HCT116 (cell line): ENCODE data around the gene PVALEF. TPM values are rescaled to one million over a fixed set of nuclear protein-coding genes. Genes with fewer than 3 reads are reported as not detected.

Source experiments
- ATAC-seq: fragments of 200-7000 bp; cut with Tn5 transposase; 2 replicates; pipeline ENCODE4 v1.9.1; 2020; ENCODE audit warnings: mild to moderate bottlenecking, moderate library complexity
- BruUV-seq: library from RNA; stranded (reverse); fragments of 400-500 nt; replicated peaks from 2 replicates; lab custom pipeline; 2021; lab: Mats Ljungman, UMichigan
- CTCF ChIA-PET: fragments of 300-600 bp; sonication (Branson Sonifier 250); formaldehyde crosslinking; loops from one replicate; lab custom pipeline; 2021; ENCODE audit warnings: antibody characterized with exemption; lab: Charles Lee
- POLR2A ChIA-PET: fragments of 300-600, 350-600 bp; sonication (Branson Sonifier 250); formaldehyde crosslinking; loops from one replicate; lab custom pipeline; 2021; ENCODE audit warnings: antibody characterized with exemption; lab: Charles Lee
- RAD21 ChIA-PET, 2 experiments: fragments of 300-600 bp; sonication (Branson Sonifier 250); formaldehyde crosslinking; loops; one replicate each; lab custom pipeline; 2023; ENCODE audit warnings: low total read pairs in 2 of 2; ENCODE audit not compliant: uncharacterized antibody in 2 of 2, unreplicated experiment in 2 of 2, low non-redundant PET in 1 of 2; lab: Charles Lee
- DNase-seq: peaks from one replicate; pipeline ENCODE4 v3.0.0-alpha.2; 2010; ENCODE audit warnings: low read depth, low spot score
- H2AFZ ChIP-seq: fragments of 200-600 bp; shearing (Covaris generic), sonication (generic); 2 replicates; pipeline ENCODE4 v1.6.1; 2017; ENCODE audit warnings: low read depth, mixed run types, mixed read lengths, antibody characterized with exemption, low read length; ENCODE audit not compliant: poor library complexity, severe bottlenecking
- H3K27ac ChIP-seq: 2 replicates; pipeline ENCODE4 v1.5.1; 2012; ENCODE audit warnings: low read depth, low read length
- H3K27me3 ChIP-seq: fragments of 200-600 bp; sonication (generic); 2 replicates; pipeline ENCODE4 v1.6.1; 2016; ENCODE audit warnings: mixed run types, low read length, mixed read lengths; ENCODE audit not compliant: insufficient read depth
- H3K36me3 ChIP-seq, 2 experiments: fragments of 200-500 bp in 1 of 2; fragments of 200-600 bp in 1 of 2; sonication (Bioruptor generic) in 1 of 2; sonication (generic) in 1 of 2; 2 replicates each; pipeline versions ENCODE4 v1.5.1 to v1.6.1; 2014 to 2016; ENCODE audit warnings: low read length in 2 of 2, inconsistent platforms in 1 of 2, mixed read lengths in 1 of 2, mixed run types in 1 of 2; ENCODE audit not compliant: insufficient read depth in 2 of 2, control insufficient read depth in 1 of 2
- H3K4me1 ChIP-seq, 2 experiments: fragments of 200-600 bp in 1 of 2; sonication (generic) in 1 of 2; 2 replicates each; pipeline versions ENCODE4 v1.5.1 to v1.6.1; 2012 to 2017; ENCODE audit warnings: low read length in 2 of 2, inconsistent platforms in 1 of 2, mild to moderate bottlenecking in 1 of 2, mixed read lengths in 1 of 2, mixed run types in 1 of 2, moderate library complexity in 1 of 2; ENCODE audit not compliant: insufficient read depth in 2 of 2, control insufficient read depth in 1 of 2
- H3K4me2 ChIP-seq: fragments of 200-600 bp; sonication (generic); 2 replicates; pipeline ENCODE4 v1.6.1; 2017; ENCODE audit warnings: mixed run types, low read length, mixed read lengths
- H3K4me3 ChIP-seq, 2 experiments: fragments of 200-600 bp in 1 of 2; sonication (generic) in 1 of 2; replicated peaks in 1 of 2; 2 replicates each; pipeline ENCODE4 v1.5.1; 2011 to 2016; ENCODE audit warnings: low read length in 2 of 2, control low read depth in 1 of 2, low read depth in 1 of 2, mild to moderate bottlenecking in 1 of 2, mixed read lengths in 1 of 2, mixed run types in 1 of 2
- H3K79me2 ChIP-seq: fragments of 200-600 bp; sonication (generic); 2 replicates; pipeline ENCODE4 v1.6.1; 2017; ENCODE audit warnings: mild to moderate bottlenecking, mixed run types, low read length, moderate library complexity, mixed read lengths; ENCODE audit not compliant: insufficient read depth
- H3K9ac ChIP-seq: fragments of 200-600 bp; sonication (generic); 2 replicates; pipeline ENCODE4 v1.6.1; 2016; ENCODE audit warnings: low read length, mixed read lengths
- H3K9me2 ChIP-seq: fragments of 200-600 bp; sonication (generic), shearing (Covaris generic); 2 replicates; pipeline ENCODE4 v1.6.1; 2017; ENCODE audit warnings: mixed run types, mild to moderate bottlenecking, moderate library complexity; ENCODE audit not compliant: insufficient read depth
- H3K9me3 ChIP-seq, 2 experiments: fragments of 200-500 bp in 1 of 2; fragments of 200-600 bp in 1 of 2; sonication (Bioruptor generic) in 1 of 2; sonication (generic) in 1 of 2; 2 replicates each; pipeline ENCODE4 v1.6.1; 2014 to 2017; ENCODE audit warnings: low read length in 2 of 2, mixed read lengths in 2 of 2, inconsistent platforms in 1 of 2, low read depth in 1 of 2, mild to moderate bottlenecking in 1 of 2, mixed run types in 1 of 2, moderate library complexity in 1 of 2; ENCODE audit not compliant: control insufficient read depth in 1 of 2, insufficient read depth in 1 of 2
- H4K20me1 ChIP-seq: fragments of 200-600 bp; sonication (generic), shearing (Covaris generic); 2 replicates; pipeline ENCODE4 v1.6.1; 2017; ENCODE audit warnings: mixed run types, mild to moderate bottlenecking, moderate library complexity; ENCODE audit not compliant: insufficient read depth
- CEBPB ChIP-seq: IDR thresholded peaks from 2 replicates; pipeline ENCODE4 v1.6.1; 2012; ENCODE audit warnings: low read depth
- CTCF ChIP-seq, 3 experiments: fragments of 200-600 bp in 1 of 3; sonication (generic) in 1 of 3; IDR thresholded peaks in 2 of 3; conservative IDR thresholded peaks in 1 of 3; 2 replicates each; pipeline ENCODE4 v1.5.1; 2012 to 2017; ENCODE audit warnings: low read depth in 2 of 3, low read length in 2 of 3, antibody characterized with exemption in 1 of 3, borderline replicate concordance in 1 of 3, control low read depth in 1 of 3, mild to moderate bottlenecking in 1 of 3, mixed read lengths in 1 of 3, mixed run types in 1 of 3, moderate library complexity in 1 of 3; ENCODE audit not compliant: insufficient read depth in 1 of 3
- EGR1 ChIP-seq: IDR thresholded peaks from 2 replicates; pipeline ENCODE4 v1.6.1; 2012; ENCODE audit warnings: low read depth
- ELF1 ChIP-seq: IDR thresholded peaks from 2 replicates; pipeline ENCODE4 v1.6.1; 2012; ENCODE audit warnings: low read depth, borderline replicate concordance
- FOSL1 ChIP-seq: IDR thresholded peaks from 2 replicates; pipeline ENCODE4 v1.6.1; 2012; ENCODE audit warnings: low read depth
- POLR2A ChIP-seq: IDR thresholded peaks from 2 replicates; pipeline ENCODE4 v1.7.0; 2011; ENCODE audit warnings: borderline replicate concordance; ENCODE audit not compliant: insufficient read depth, insufficient read length; ENCODE audit errors: extremely low read depth
- POLR2AphosphoS5 ChIP-seq: IDR thresholded peaks from 2 replicates; pipeline ENCODE4 v1.6.1; 2011; ENCODE audit warnings: mild to moderate bottlenecking, low read depth, low read length, moderate library complexity
- REST ChIP-seq: IDR thresholded peaks from 2 replicates; pipeline ENCODE4 v1.6.1; 2012; ENCODE audit warnings: low read depth
- SRF ChIP-seq: IDR thresholded peaks from 2 replicates; pipeline ENCODE4 v1.6.1; 2012; ENCODE audit warnings: low read depth
- YY1 ChIP-seq: IDR thresholded peaks from 2 replicates; pipeline ENCODE4 v1.6.1; 2011; ENCODE audit warnings: low read length, low read depth, moderate library complexity, mild to moderate bottlenecking; ENCODE audit not compliant: insufficient replicate concordance; ENCODE audit errors: extremely low read depth
- ZFX ChIP-seq: fragments of 450-650 bp; IDR thresholded peaks from 2 replicates; pipeline ENCODE4 v1.6.1; 2017
- intact Hi-C: fragments of 100-400 bp; cut with micrococcal nuclease; formaldehyde crosslinking; loops from 2 replicates; pipeline ENCODE4 v1.10.0; 2022
- total RNA-seq: library from RNA; stranded (reverse); gene quantifications from one replicate; pipeline ENCODE4 v1.2.1, GENCODE V29; 2021; ENCODE audit not compliant: unreplicated experiment

PVALEF gene
- total RNA-seq, 1 experiment from 2014 or later = not detected

- TF ChIP-seq REST (no peak), CTCF (IDR thresholded peaks at IDR 0.05 in 2 of 3, conservative IDR thresholded peaks at IDR 0.05 in 1 of 3; ENCODE audit: borderline replicate concordance in 1 of 3, insufficient read depth in 1 of 3, low read depth in 2 of 3, low read length in 2 of 3) (no peak)
These were observed 29.0 kb downstream of the PVALEF start (continued) for GRCh38 chr17:81194225-81194760.

- H3K27ac ChIP-seq = no peak overlapping the region
- no peak overlapping the region for H3K9ac ChIP-seq
- RAD21 ChIA-PET = no interaction called here
- intact Hi-C loops = no loop called here
- H3K4me1 ChIP-seq = no peaks in the 10 kb centered on the region
- no peak overlapping the region for H3K4me3 ChIP-seq
- no TSS peak for BruUV-seq
- TF ChIP-seq EGR1 (no peak), CEBPB (no peak), ZFX (no peak), FOSL1 (no peak), ELF1 (no peak), POLR2A (no peak), POLR2AphosphoS5 (no peak), SRF (no peak), YY1 (no peak)
- TF ChIP-seq, all 23 proteins: peak for 0
- POLR2A ChIA-PET = no interaction called here
- DNase-seq = no peak
- Histone ChIP-seq H3K9me2 (no peaks in the 10 kb centered on the region), H3K36me3 (peaks cover 3 to 5% of the 10 kb centered on the region in 2 experiments), H3K9me3 (no peaks in the 10 kb centered on the region), H3K4me2 (no peak overlapping the region), H2AFZ (no peak overlapping the region), H4K20me1 (no peaks in the 10 kb centered on the region), H3K27me3 (no peaks in the 10 kb centered on the region), H3K79me2 (no peaks in the 10 kb centered on the region)
- CTCF ChIA-PET = no interaction called here
- ATAC-seq = no peak
These were observed 29.9 kb downstream of the PVALEF start for GRCh38 chr17:81194941-81195901.
